Right lobe of liver (tissue), 4 donors: ENCODE results near the gene MED4.

Experiments used
- POLR2A ChIP-seq: fragments of 450-650 bp; IDR thresholded peaks from one replicate; pipeline ENCODE4 v1.6.1; 2017; ENCODE audit warnings: antibody characterized with exemption, mild to moderate bottlenecking
- TF ChIP-seq, protein P1 (sequence below), 4 donors: fragments of 200-600 bp in 3 of 4; fragments of 450-650 bp in 1 of 4; IDR thresholded peaks; one replicate each; pipeline versions ENCODE4 v1.5.1 to v1.8.0; 2016 to 2022; ENCODE audit warnings: antibody characterized with exemption in 4 of 4, mild to moderate bottlenecking in 2 of 4
- donor health status: DM: no; HTN: no; CAD: no.
- donor health status: DM: no; HTN: no; CAD: no.
- donor health status: DM: no; HTN: yes; CAD: no.

DNA sequence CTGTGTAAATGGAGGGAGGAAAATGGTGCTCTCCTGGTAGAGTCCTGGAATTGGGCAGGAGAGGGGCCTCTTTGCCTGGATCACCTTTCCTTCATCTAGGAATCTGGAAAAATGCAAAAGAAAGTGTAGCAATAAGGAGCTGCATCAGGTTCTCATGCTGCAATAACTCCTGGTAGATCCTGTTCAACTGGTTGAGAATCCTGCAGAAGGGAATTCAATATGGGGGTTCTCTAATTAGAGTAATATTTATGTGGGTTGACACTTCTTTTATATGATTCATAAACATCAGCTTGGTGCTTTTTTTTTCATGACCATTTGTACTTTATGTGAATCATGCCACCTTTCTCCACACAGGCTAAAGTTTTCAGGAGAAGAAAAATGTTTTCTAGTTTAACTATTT, 66.8 kb downstream of the MED4 start:
- TF ChIP-seq, protein P1, sequence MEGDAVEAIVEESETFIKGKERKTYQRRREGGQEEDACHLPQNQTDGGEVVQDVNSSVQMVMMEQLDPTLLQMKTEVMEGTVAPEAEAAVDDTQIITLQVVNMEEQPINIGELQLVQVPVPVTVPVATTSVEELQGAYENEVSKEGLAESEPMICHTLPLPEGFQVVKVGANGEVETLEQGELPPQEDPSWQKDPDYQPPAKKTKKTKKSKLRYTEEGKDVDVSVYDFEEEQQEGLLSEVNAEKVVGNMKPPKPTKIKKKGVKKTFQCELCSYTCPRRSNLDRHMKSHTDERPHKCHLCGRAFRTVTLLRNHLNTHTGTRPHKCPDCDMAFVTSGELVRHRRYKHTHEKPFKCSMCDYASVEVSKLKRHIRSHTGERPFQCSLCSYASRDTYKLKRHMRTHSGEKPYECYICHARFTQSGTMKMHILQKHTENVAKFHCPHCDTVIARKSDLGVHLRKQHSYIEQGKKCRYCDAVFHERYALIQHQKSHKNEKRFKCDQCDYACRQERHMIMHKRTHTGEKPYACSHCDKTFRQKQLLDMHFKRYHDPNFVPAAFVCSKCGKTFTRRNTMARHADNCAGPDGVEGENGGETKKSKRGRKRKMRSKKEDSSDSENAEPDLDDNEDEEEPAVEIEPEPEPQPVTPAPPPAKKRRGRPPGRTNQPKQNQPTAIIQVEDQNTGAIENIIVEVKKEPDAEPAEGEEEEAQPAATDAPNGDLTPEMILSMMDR (IDR thresholded peaks at IDR 0.05), result no peak
- no peak for TF ChIP-seq POLR2A
